ENCODE results near the gene IPO11. TPM values are rescaled to one million over a fixed set of nuclear protein-coding genes. Genes with fewer than 3 reads are reported as not detected.
A peak's percentile ranks its signal among the peaks of the same experiment; 100 is the strongest.

IPO11 gene
- total RNA-seq, 2 experiments from 2014 or later, result 34.8 to 38.9 TPM

DNA sequence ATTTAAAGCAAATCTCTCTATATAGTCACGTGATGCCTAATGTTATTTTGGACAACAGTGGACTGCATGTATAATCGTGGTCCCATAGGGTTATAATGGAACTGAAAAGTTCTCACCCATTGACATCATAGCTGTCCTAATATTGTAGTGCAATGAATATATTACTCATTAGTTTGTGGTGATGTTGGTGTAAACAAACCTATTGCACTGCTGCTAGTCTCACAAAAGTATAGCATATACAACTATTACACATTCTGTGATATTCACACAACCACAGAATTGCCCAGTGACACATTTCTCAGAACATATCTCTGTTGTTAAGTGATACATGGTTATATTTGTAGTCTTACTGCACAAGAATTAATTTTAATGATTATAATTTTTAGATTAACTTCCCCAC, 37.7 kb downstream of the IPO11 start:
- no peaks in the 10 kb centered on the region for H3K4me1 Mint-ChIP-seq (ENCODE audit: low read depth)
- no peak overlapping the region for H3K27ac Mint-ChIP-seq
- no peak overlapping the region for H3K4me3 Mint-ChIP-seq
- no peaks in the 10 kb centered on the region for H3K27me3 Mint-ChIP-seq (ENCODE audit: low read depth)
- ChIA-PET CTCF (interaction anchor here (3.0 kb wide), 1 partner anchor 10 kb away, joined by 20 read pairs; no protein-coding TSS in a partner anchor), POLR2A (no interaction called here)
- DNase-seq (no peak), ATAC-seq (no peak)
- peaks cover 10% of the 10 kb centered on the region for H3K36me3 Mint-ChIP-seq (ENCODE audit: low read depth)
- H3K9me3 Mint-ChIP-seq (ENCODE audit: insufficient read depth), result no peaks in the 10 kb centered on the region

DNA sequence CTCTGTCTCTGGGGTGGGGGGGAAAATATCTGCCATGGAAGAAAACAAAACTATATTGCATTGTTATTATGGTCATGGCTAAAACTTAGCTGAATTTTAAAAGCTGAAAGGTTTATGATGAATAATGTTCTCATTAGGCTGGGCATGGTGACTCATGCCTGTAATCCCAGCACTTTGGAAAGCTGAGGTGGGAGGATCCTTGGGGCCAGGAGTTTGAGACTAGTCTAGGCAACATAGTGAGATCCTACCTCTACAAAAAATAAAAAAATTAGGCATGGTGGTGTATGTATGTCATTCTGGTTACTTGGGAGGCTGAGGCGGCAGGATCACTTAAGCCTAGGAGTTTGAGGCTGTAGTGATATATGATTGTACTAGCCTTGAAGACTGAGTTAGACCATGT, 44.5 kb downstream of the IPO11 start:
- ChIA-PET POLR2A (no interaction called here), CTCF (interaction anchor here (0.7 to 1.4 kb wide), 4 partner anchors 9 to 273 kb away, joined by 3 to 4 read pairs (median 3); no protein-coding TSS in a partner anchor)
- H3K4me1 Mint-ChIP-seq (ENCODE audit: low read depth), result peaks cover 5% of the 10 kb centered on the region

DNA sequence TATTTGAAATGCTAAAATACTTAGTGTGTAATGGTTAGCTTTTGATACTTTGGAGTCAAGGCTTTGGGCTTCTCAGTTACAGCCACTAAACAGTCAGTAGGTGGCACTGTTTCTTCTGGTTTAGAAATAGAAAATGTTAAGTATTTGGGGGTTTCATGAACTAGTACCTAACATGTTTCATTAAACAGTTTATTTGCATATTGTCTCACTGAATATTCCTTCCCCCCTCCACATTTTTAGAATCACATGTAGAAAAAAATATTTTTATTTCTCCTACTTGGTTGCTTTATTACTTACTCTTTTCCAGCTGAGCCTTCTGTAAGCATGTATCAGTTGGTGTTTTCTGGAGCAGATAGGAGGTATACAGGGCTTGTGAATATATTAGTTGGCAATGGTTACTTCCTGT, 48.0 kb downstream of the IPO11 start:
- CTCF ChIA-PET, result interaction anchor here (0.6 to 2.4 kb wide), 24 partner anchors 9 to 335 kb away, joined by 3 to 20 read pairs (median 4); partner anchors contain the start of gene DIMT1

More for the DNA sequence above, 44.5 kb downstream of the IPO11 start:
- Mint-ChIP-seq H3K27me3 (ENCODE audit: low read depth) (no peaks in the 10 kb centered on the region), H3K9me3 (ENCODE audit: insufficient read depth) (no peaks in the 10 kb centered on the region), H3K36me3 (ENCODE audit: low read depth) (peaks cover 6% of the 10 kb centered on the region), H3K4me3 (no peak overlapping the region), H3K27ac (no peak overlapping the region)
- no peak for DNase-seq
- ATAC-seq, result no peak

DNA sequence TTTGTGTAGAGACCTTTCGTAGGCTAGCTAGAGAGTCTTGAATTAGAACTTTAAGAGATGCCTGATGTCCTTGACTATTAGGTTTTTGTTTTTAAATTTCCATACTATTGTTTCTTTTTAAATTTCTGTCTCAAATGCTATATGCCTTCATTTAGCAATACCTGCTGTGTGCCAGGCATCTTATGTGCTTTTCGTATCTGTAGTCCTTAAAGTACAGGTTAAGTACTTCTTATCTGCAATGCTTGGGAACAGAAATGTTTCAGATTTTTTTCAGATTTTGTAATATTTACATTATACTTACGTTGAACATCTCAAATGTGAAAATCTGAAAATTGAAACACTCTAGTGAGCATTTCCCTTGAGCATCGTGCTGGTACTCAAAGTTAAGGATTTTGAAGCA, 49.0 kb downstream of the IPO11 start:
- Mint-ChIP-seq H3K9me3 (ENCODE audit: insufficient read depth) (no peaks in the 10 kb centered on the region), H3K4me1 (ENCODE audit: low read depth) (peaks cover 5% of the 10 kb centered on the region), H3K27ac (no peak overlapping the region), H3K4me3 (no peak overlapping the region), H3K27me3 (ENCODE audit: low read depth) (no peaks in the 10 kb centered on the region), H3K36me3 (ENCODE audit: low read depth) (no peaks in the 10 kb centered on the region)
- DNase-seq, result no peak
- no peak for ATAC-seq
- ChIA-PET POLR2A (no interaction called here), CTCF (interaction anchor here (1.8 kb wide), 1 partner anchor 25 kb away, joined by 3 read pairs; no protein-coding TSS in a partner anchor)

More for the DNA sequence above, 48.0 kb downstream of the IPO11 start:
- POLR2A ChIA-PET, result no interaction called here
- no peaks in the 10 kb centered on the region for H3K9me3 Mint-ChIP-seq (ENCODE audit: insufficient read depth)
- H3K4me1 Mint-ChIP-seq (ENCODE audit: low read depth), result peaks cover 5% of the 10 kb centered on the region
- no peak overlapping the region for H3K27ac Mint-ChIP-seq
- H3K27me3 Mint-ChIP-seq (ENCODE audit: low read depth), result no peaks in the 10 kb centered on the region
- ATAC-seq (peak; percentile 69), DNase-seq (no peak)
- no peaks in the 10 kb centered on the region for H3K36me3 Mint-ChIP-seq (ENCODE audit: low read depth)
- no peak overlapping the region for H3K4me3 Mint-ChIP-seq

DNA sequence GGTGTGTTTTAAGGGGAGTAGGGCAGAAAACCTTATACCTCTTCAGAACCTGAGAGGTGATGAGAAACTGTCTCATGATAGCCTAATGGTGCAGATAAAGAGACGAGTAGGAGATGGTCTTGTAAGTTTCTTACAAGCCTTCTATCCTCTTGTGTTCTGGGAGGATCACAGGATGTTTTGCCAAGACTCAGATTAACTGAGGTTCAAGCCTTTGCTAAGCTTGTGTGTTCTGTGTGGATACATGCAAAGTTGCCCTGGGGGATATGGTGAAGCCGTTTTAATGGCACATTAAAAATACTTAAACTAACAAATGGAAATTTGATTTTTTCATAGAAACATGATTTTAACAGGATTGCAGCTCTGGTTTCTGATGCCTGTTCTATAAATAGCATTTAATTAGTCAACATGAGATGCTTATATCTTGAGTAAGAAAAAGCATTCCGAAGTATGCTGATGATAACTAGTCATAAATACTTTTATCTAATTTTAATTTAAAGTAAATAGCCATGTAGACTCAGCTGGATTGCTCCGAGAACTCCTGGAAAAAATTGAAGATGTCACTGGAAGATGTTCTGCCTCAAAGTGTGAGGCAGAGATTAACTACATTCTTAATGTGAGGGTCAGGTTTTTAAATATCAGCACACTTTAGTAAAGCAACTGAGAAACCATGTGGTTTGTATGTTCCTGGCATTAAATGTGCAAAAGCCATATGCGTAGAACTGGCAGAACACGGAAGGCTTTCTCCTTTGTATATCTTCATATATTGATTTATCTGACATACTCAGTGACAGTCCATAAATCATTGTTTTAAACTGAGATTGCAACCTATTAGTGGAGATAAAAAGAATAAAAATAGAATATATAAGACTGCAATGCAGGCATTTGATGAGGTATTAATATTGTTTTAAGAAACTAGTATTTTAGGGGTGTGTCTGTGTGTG, 53.7 kb downstream of the IPO11 start:
- ATAC-seq (no peak), DNase-seq (no peak)
- Mint-ChIP-seq H3K4me3 (no peak overlapping the region), H3K27ac (no peak overlapping the region), H3K27me3 (ENCODE audit: low read depth) (no peaks in the 10 kb centered on the region), H3K36me3 (ENCODE audit: low read depth) (peaks cover 18% of the 10 kb centered on the region), H3K4me1 (ENCODE audit: low read depth) (no peaks in the 10 kb centered on the region), H3K9me3 (ENCODE audit: insufficient read depth) (no peaks in the 10 kb centered on the region)
- ChIA-PET CTCF (interaction anchor here (0.9 to 2.5 kb wide), 6 partner anchors 8 to 253 kb away, joined by 3 to 5 read pairs (median 4); no protein-coding TSS in a partner anchor), POLR2A (no interaction called here)

DNA sequence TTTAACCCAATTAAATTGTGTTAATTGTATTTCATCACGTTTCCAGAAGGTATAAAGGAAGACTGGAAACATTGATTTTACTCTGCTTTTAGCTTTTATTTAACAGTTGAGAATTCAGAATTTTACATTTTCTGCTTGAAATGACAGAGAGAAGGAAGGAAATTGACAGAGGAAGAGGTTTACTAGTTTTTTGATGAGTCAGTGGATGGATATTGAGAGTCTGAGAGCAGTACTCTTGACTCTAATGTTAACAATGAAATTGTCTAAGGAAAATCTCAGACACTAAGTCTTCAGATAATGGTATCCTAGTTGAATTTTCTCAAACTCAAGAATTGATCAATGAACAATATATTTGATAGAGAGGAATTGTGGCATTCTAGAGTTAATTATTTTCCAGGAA, 60.6 kb downstream of the IPO11 start:
- ChIA-PET POLR2A (no interaction called here), CTCF (interaction anchor here (1.6 kb wide), 1 partner anchor 13 kb away, joined by 3 read pairs; no protein-coding TSS in a partner anchor)
- Mint-ChIP-seq H3K4me1 (ENCODE audit: low read depth) (peaks cover 6% of the 10 kb centered on the region), H3K9me3 (ENCODE audit: insufficient read depth) (no peaks in the 10 kb centered on the region), H3K4me3 (no peak overlapping the region), H3K27me3 (ENCODE audit: low read depth) (no peaks in the 10 kb centered on the region), H3K36me3 (ENCODE audit: low read depth) (peaks cover 8% of the 10 kb centered on the region), H3K27ac (peak overlapping the region; percentile 31)
- ATAC-seq, result no peak
- no peak for DNase-seq

- H3K9me3 Mint-ChIP-seq (ENCODE audit: insufficient read depth), result no peaks in the 10 kb centered on the region
- ATAC-seq (no peak), DNase-seq (no peak)
- peaks cover 8% of the 10 kb centered on the region for H3K4me1 Mint-ChIP-seq (ENCODE audit: low read depth)
- ChIA-PET CTCF (interaction anchor here (1.2 to 1.6 kb wide), 2 partner anchors 8 to 15 kb away, joined by 3 to 4 read pairs; no protein-coding TSS in a partner anchor), POLR2A (no interaction called here)
- no peak overlapping the region for H3K4me3 Mint-ChIP-seq
- H3K36me3 Mint-ChIP-seq (ENCODE audit: low read depth), result peaks cover 13% of the 10 kb centered on the region
- no peak overlapping the region for H3K27ac Mint-ChIP-seq
- no peaks in the 10 kb centered on the region for H3K27me3 Mint-ChIP-seq (ENCODE audit: low read depth)
Observed at GRCh38 chr5:62475072-62475471, 62.5 kb downstream of the IPO11 start.

DNA sequence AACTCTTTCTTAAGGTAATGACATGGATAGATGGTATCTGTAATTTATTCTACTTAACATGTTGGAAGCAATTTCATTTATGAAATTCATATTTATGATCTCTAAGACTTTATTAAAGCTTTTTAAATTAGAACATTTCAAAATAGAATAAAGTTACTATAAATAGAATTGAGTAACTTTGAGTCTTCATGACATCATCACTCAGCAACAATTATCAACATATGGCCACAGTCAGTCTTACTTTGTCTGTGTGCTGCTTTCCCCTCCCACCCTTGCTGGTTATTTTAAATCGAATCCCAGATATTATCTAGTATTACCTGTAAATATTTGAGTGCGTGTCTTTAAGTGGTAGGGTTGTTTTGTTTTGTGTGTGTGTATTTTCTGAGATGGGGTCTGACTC, 65.2 kb downstream of the IPO11 start:
- no peaks in the 10 kb centered on the region for H3K9me3 Mint-ChIP-seq (ENCODE audit: insufficient read depth)
- ATAC-seq (no peak), DNase-seq (no peak)
- no peak overlapping the region for H3K4me3 Mint-ChIP-seq
- H3K27ac Mint-ChIP-seq, result no peak overlapping the region
- ChIA-PET POLR2A (interaction anchor here (0.6 kb wide), 1 partner anchor 10 kb away, joined by 3 read pairs; no protein-coding TSS in a partner anchor), CTCF (interaction anchor here (1.9 kb wide), 1 partner anchor 18 kb away, joined by 7 read pairs; no protein-coding TSS in a partner anchor)
- H3K36me3 Mint-ChIP-seq (ENCODE audit: low read depth), result peaks cover 24% of the 10 kb centered on the region
- no peaks in the 10 kb centered on the region for H3K27me3 Mint-ChIP-seq (ENCODE audit: low read depth)
- peaks cover 7% of the 10 kb centered on the region for H3K4me1 Mint-ChIP-seq (ENCODE audit: low read depth)

DNA sequence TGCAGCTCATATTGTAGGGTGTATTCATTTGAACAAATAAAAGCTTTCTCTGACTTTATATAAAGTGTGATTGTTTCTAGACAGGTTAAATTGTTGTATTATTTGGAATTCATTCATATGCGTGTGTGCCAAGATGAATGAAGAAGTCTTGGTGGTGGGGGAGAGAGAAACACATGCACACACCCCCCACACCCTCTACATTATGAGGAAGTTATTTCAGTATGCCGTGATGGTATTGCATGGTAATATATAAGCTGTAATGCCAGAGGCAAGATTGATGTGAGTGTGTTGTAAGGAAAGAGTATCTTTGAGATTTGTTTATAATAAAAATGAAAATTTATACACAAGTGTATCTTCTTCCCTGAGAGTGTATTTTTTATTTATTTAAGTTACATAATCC, 71.0 kb downstream of the IPO11 start:
- Mint-ChIP-seq H3K9me3 (ENCODE audit: insufficient read depth) (no peaks in the 10 kb centered on the region), H3K27ac (no peak overlapping the region)

GRCh38 chr5:62486672-62487071, 74.1 kb downstream of the IPO11 start:
- Mint-ChIP-seq H3K27ac (no peak overlapping the region), H3K4me1 (ENCODE audit: low read depth) (no peaks in the 10 kb centered on the region), H3K9me3 (ENCODE audit: insufficient read depth) (no peaks in the 10 kb centered on the region), H3K4me3 (no peak overlapping the region), H3K27me3 (ENCODE audit: low read depth) (no peaks in the 10 kb centered on the region), H3K36me3 (ENCODE audit: low read depth) (peaks cover 7% of the 10 kb centered on the region)
- ATAC-seq (no peak), DNase-seq (no peak)
- ChIA-PET CTCF (interaction anchor here (0.6 kb wide), 1 partner anchor 26 kb away, joined by 3 read pairs; no protein-coding TSS in a partner anchor), POLR2A (no interaction called here)

More for the DNA sequence above, 71.0 kb downstream of the IPO11 start:
- POLR2A ChIA-PET, result no interaction called here
- CTCF ChIA-PET, result interaction anchor here (1.1 to 1.9 kb wide), 4 partner anchors 9 to 98 kb away, joined by 3 to 4 read pairs (median 3); no protein-coding TSS in a partner anchor
- ATAC-seq (no peak), DNase-seq (no peak)
- Mint-ChIP-seq H3K27me3 (ENCODE audit: low read depth) (no peaks in the 10 kb centered on the region), H3K4me3 (no peak overlapping the region), H3K4me1 (ENCODE audit: low read depth) (peaks cover 1% of the 10 kb centered on the region), H3K36me3 (ENCODE audit: low read depth) (peaks cover 26% of the 10 kb centered on the region)

DNA sequence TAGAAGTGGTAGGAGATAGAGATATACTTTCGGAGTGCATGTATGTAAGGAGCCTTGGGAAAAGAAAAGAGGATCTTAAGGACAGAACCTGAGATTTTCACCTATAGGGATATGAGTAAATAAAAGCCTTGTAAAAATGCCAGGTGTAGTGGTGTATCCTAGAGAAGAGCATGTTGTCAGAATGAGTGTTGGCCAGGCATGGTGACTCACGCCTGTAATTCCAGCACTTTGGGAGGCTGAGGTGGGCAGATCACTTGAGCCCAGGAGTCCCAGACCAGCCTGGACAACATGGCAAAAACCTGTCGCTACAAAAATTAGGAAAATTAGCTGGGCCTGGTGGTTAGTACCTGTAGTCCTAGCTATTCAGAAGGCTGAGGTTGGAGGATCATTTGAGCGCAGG, 76.0 kb downstream of the IPO11 start:
- no peaks in the 10 kb centered on the region for H3K9me3 Mint-ChIP-seq (ENCODE audit: insufficient read depth)
- no peak overlapping the region for H3K27ac Mint-ChIP-seq
- H3K4me3 Mint-ChIP-seq, result no peak overlapping the region
- POLR2A ChIA-PET, result no interaction called here
- no peak for DNase-seq
- H3K36me3 Mint-ChIP-seq (ENCODE audit: low read depth), result peaks cover 13% of the 10 kb centered on the region
- H3K27me3 Mint-ChIP-seq (ENCODE audit: low read depth), result no peaks in the 10 kb centered on the region
- peaks cover under 1% of the 10 kb centered on the region for H3K4me1 Mint-ChIP-seq (ENCODE audit: low read depth)
- CTCF ChIA-PET, result no interaction called here
- ATAC-seq, result no peak

GRCh38 chr5:62489471-62489870, 76.9 kb downstream of the IPO11 start:
- no peak for ATAC-seq
- CTCF ChIA-PET, result no interaction called here
- Mint-ChIP-seq H3K27ac (no peak overlapping the region), H3K4me3 (no peak overlapping the region), H3K27me3 (ENCODE audit: low read depth) (no peaks in the 10 kb centered on the region), H3K4me1 (ENCODE audit: low read depth) (peaks cover 2% of the 10 kb centered on the region), H3K36me3 (ENCODE audit: low read depth) (peaks cover 13% of the 10 kb centered on the region), H3K9me3 (ENCODE audit: insufficient read depth) (no peaks in the 10 kb centered on the region)
- DNase-seq, result no peak
- POLR2A ChIA-PET, result no interaction called here
